Neural cell (in vitro differentiated cells): ENCODE results near the gene TMEM258.

Experiments used
- CTCF ChIP-seq: fragments of 450-650 bp; IDR thresholded peaks from 2 replicates; pipeline ENCODE4 v1.5.1; 2014; ENCODE audit warnings: antibody characterized with exemption, mild to moderate bottlenecking, moderate library complexity; ENCODE audit not compliant: poor library complexity, severe bottlenecking
- EP300 ChIP-seq: fragments of 450-650 bp; conservative IDR thresholded peaks from 2 replicates; pipeline ENCODE4 v1.6.1; 2014; ENCODE audit warnings: antibody characterized with exemption, mild to moderate bottlenecking, moderate library complexity; ENCODE audit not compliant: poor library complexity, severe bottlenecking
- EZH2 ChIP-seq: fragments of 200-600, 300-800 bp; shearing (Covaris generic), sonication (generic); IDR thresholded peaks from 2 replicates; pipeline ENCODE4 v1.6.1; 2014; ENCODE audit warnings: antibody characterized with exemption, low read length, borderline replicate concordance, mild to moderate bottlenecking; ENCODE audit not compliant: insufficient read depth, poor library complexity, severe bottlenecking
- MXI1 ChIP-seq: fragments of 450-650 bp; conservative IDR thresholded peaks from 2 replicates; pipeline ENCODE4 v1.6.1; 2014; ENCODE audit warnings: antibody characterized with exemption, mild to moderate bottlenecking; ENCODE audit not compliant: poor library complexity, severe bottlenecking
- POLR2AphosphoS5 ChIP-seq: IDR thresholded peaks from 2 replicates; pipeline ENCODE4 v1.6.1; 2012
- RAD21 ChIP-seq: fragments of 450-650 bp; conservative IDR thresholded peaks from 2 replicates; pipeline ENCODE4 v1.6.1; 2014; ENCODE audit warnings: antibody characterized with exemption, mild to moderate bottlenecking, moderate library complexity
- TAF1 ChIP-seq: IDR thresholded peaks from 2 replicates; pipeline ENCODE4 v1.6.1; 2012; ENCODE audit warnings: low read depth

GRCh38 chr11:61744181-61744580, 48.2 kb downstream of the TMEM258 start:
- TF ChIP-seq CTCF (no peak), TAF1 (no peak), EZH2 (no peak), RAD21 (no peak), POLR2AphosphoS5 (no peak), MXI1 (no peak), EP300 (no peak)
